Mesendoderm (in vitro differentiated cells): ENCODE measurements around the gene NPAS1.
A peak's percentile ranks its signal among the peaks of the same experiment; 100 is the strongest.
"Not testable (repeated sequence)": the region's sequence is repeated elsewhere in the genome, so short reads cannot be mapped to it uniquely, and the experiment has no call there.

Experiments used
- DNase-seq: peaks from one replicate; pipeline ENCODE4 v3.0.0; 2013
- H2AK5ac ChIP-seq: 2 replicates; pipeline ENCODE4 v1.6.1; 2013; ENCODE audit warnings: low read length, inconsistent platforms
- H2BK120ac ChIP-seq: 2 replicates; pipeline ENCODE4 v1.6.1; 2013; ENCODE audit warnings: low read depth, mild to moderate bottlenecking, low read length, moderate library complexity, mixed read lengths
- H2BK15ac ChIP-seq: replicated peaks from 2 replicates; pipeline ENCODE4 v1.6.1; 2013; ENCODE audit warnings: low read depth, mild to moderate bottlenecking, moderate library complexity
- H2BK5ac ChIP-seq: 2 replicates; pipeline ENCODE4 v1.6.1; 2013; ENCODE audit warnings: low read length, inconsistent platforms
- H3K18ac ChIP-seq: 2 replicates; pipeline ENCODE4 v1.6.1; 2013; ENCODE audit warnings: mild to moderate bottlenecking, low read length, mixed read lengths
- H3K23ac ChIP-seq: one replicate; pipeline ENCODE4 v1.6.1; 2013; ENCODE audit warnings: low read length
- H3K27ac ChIP-seq: 2 replicates; pipeline ENCODE4 v1.5.1; 2013; ENCODE audit warnings: low read depth, mild to moderate bottlenecking, inconsistent platforms, low read length, moderate library complexity
- H3K27me3 ChIP-seq: 2 replicates; pipeline ENCODE4 v1.6.1; 2013; ENCODE audit warnings: low read length, control low read depth, mild to moderate bottlenecking, inconsistent platforms; ENCODE audit not compliant: insufficient read depth, poor library complexity
- H3K36me3 ChIP-seq: 2 replicates; pipeline ENCODE4 v1.6.1; 2013; ENCODE audit warnings: low read length, inconsistent platforms; ENCODE audit not compliant: control insufficient read depth, insufficient read depth
- H3K4ac ChIP-seq: one replicate; pipeline ENCODE4 v1.6.1; 2013; ENCODE audit warnings: low read depth, mild to moderate bottlenecking, low read length, moderate library complexity
- H3K4me1 ChIP-seq: 2 replicates; pipeline ENCODE4 v1.6.1; 2013; ENCODE audit warnings: low read depth, low read length, inconsistent platforms; ENCODE audit not compliant: control insufficient read depth
- H3K4me2 ChIP-seq: 2 replicates; pipeline ENCODE4 v1.6.1; 2013; ENCODE audit warnings: low read length
- H3K4me3 ChIP-seq: 2 replicates; pipeline ENCODE4 v1.5.1; 2013; ENCODE audit warnings: mild to moderate bottlenecking, low read length
- H3K56ac ChIP-seq: one replicate; pipeline ENCODE4 v1.6.1; 2013; ENCODE audit warnings: low read length
- H3K79me1 ChIP-seq: 2 replicates; pipeline ENCODE4 v1.6.1; 2013; ENCODE audit warnings: low read length, inconsistent platforms
- H3K79me2 ChIP-seq: 2 replicates; pipeline ENCODE4 v1.6.1; 2013; ENCODE audit warnings: mild to moderate bottlenecking, low read length; ENCODE audit not compliant: control insufficient read depth, insufficient read depth
- H3K9ac ChIP-seq: 2 replicates; pipeline ENCODE4 v1.6.1; 2013; ENCODE audit warnings: low read length, inconsistent platforms
- H4K5ac ChIP-seq: one replicate; pipeline ENCODE4 v1.6.1; 2013; ENCODE audit warnings: low read length
- H4K8ac ChIP-seq: one replicate; pipeline ENCODE4 v1.6.1; 2013; ENCODE audit warnings: low read depth, mild to moderate bottlenecking, control low read depth, low read length, moderate library complexity
- WGBS: extraction: QIAGEN DNeasy Blood & Tissue Kit; methylation state at CpG from one replicate; pipeline ENCODE4 v1.1.7; 2013; ENCODE audit warnings: low lambda C conversion rate, missing lambda C conversion rate; ENCODE audit not compliant: insufficient coverage; ENCODE audit errors: extremely low coverage; 5-methylcytosine and 5-hydroxymethylcytosine counted together

NPAS1 gene

DNA sequence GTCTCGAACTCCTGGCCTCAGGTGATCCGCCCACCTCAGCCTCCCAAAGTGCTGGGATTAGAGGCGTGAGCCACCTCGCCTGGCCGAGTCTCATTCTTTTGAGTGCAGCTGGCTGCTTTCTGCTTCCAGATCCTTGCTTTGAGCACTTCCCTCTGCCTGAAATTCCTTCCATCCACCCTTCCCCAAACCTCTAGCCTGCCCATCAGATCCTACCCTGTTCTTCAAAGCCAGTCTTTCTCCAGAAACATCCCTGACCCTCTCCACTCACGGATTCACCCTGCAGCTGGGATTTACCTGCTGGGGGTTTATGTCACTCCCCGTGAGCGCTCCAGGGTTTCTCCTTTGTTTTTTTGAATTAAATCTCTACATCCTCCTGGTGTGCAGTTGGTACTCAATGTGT lies 13.1 kb upstream of the NPAS1 start:
- Histone ChIP-seq H2BK15ac (no peak overlapping the region), H3K27me3 (no peaks in the 10 kb centered on the region), H3K4ac (no peak overlapping the region), H3K23ac (no peak overlapping the region), H2BK120ac (no peak overlapping the region), H3K4me1 (no peaks in the 10 kb centered on the region), H2BK5ac (no peak overlapping the region), H3K4me2 (no peak overlapping the region), H3K36me3 (no peaks in the 10 kb centered on the region), H3K4me3 (no peak overlapping the region), H3K79me1 (no peaks in the 10 kb centered on the region), H3K27ac (no peak overlapping the region), H2AK5ac (no peak overlapping the region), H4K5ac (no peak overlapping the region), H3K9ac (no peak overlapping the region), H3K79me2 (no peaks in the 10 kb centered on the region), H3K18ac (no peak overlapping the region), H4K8ac (no peak overlapping the region), H3K56ac (no peak overlapping the region)
- DNase-seq, result no peak
- WGBS, result no CpG with 5 or more reads among the region's 8 CpGs

DNA sequence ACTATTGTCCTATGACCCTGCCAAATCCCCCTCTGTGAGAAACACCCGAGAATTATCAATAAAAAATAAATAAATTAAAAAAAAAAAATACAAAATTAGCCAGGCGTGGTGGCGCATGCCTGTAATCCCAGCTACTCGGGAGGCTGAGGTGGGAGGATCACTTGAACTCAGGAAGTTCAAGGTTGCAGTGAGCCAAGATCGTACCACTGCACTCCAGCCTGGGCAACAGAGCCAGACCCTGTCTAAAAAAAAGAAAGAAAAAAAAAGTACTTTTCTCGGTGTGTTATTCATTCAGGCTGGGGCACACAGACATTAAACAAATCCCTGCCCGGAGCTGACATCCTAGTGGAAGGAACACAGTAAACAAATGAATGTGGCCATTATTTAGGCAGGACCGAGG lies 9.1 kb upstream of the NPAS1 start:
- H4K8ac ChIP-seq, H2BK15ac ChIP-seq, H3K4ac ChIP-seq, H2AK5ac ChIP-seq, DNase-seq, H3K27me3 ChIP-seq, H3K4me2 ChIP-seq, H3K27ac ChIP-seq, H3K4me3 ChIP-seq, H4K5ac ChIP-seq, H3K18ac ChIP-seq, H3K79me1 ChIP-seq, H3K79me2 ChIP-seq, H3K4me1 ChIP-seq, H3K23ac ChIP-seq, H2BK5ac ChIP-seq, H3K36me3 ChIP-seq, H3K56ac ChIP-seq, H3K9ac ChIP-seq, H2BK120ac ChIP-seq: not testable (repeated sequence)
- WGBS, result no CpG with 5 or more reads among the region's 8 CpGs

DNA sequence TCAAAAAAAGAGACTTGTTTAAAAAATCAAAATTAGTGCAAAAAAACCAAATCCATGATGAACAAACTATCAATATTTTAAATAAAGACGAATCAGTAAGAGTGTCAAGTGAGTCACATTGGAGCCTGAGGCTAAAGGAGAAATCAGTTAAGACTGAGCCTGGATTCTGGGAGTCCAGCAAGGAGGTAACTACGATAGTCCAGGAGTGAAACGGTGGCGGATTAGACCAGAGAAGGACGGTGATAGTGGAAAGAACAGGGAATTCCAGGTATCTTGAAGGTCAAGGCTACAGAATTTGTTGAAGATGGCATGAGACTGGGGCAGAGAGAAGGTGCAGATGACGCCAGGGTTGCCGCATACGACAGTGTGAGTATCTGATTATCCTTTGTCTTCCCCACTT lies 7.0 kb upstream of the NPAS1 start:
- no peak for DNase-seq
- no peaks in the 10 kb centered on the region for H3K36me3 ChIP-seq
- no peak overlapping the region for H2BK120ac ChIP-seq
- no peak overlapping the region for H3K4me2 ChIP-seq
- H3K27ac ChIP-seq, result no peak overlapping the region
- no peak overlapping the region for H4K8ac ChIP-seq
- no peaks in the 10 kb centered on the region for H3K79me2 ChIP-seq
- no peak overlapping the region for H3K23ac ChIP-seq
- no peak overlapping the region for H3K18ac ChIP-seq
- no peak overlapping the region for H3K4me3 ChIP-seq
- peak overlapping the region; percentile 22 for H3K9ac ChIP-seq
- no peak overlapping the region for H2BK5ac ChIP-seq
- H3K79me1 ChIP-seq, result no peaks in the 10 kb centered on the region
- H3K27me3 ChIP-seq, result no peaks in the 10 kb centered on the region
- no peak overlapping the region for H2BK15ac ChIP-seq
- H2AK5ac ChIP-seq, result no peak overlapping the region
- no peaks in the 10 kb centered on the region for H3K4me1 ChIP-seq
- no peak overlapping the region for H4K5ac ChIP-seq
- H3K4ac ChIP-seq, result no peak overlapping the region
- no peak overlapping the region for H3K56ac ChIP-seq
- no CpG with 5 or more reads among the region's 8 CpGs for WGBS

DNA sequence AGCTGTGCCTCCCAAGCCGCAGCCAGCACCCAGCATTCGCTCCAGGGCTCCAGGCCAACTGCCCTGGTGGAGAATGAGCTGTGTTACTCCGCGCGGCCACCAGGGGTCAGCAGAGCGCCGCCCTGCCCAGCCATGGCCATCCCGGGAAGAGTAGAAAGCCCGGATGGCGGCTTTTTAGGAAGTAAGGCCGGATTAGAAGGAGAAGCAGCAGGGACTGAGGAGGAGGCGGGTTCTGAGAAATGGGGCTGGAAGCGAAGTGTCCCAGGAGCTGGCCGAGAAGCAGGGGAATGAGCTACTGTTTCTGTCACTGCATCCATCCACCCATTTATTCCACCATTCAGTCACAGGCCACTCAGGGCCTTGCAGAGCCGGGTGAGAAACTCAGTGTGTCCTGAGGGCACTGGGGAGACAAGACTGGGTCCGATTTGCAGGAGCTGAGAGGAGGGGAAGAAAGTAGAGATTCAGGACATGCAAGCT lies 6.6 kb upstream of the NPAS1 start:
- peak; percentile 80 for DNase-seq
- Histone ChIP-seq H3K27me3 (no peaks in the 10 kb centered on the region), H3K4me3 (no peak overlapping the region), H2AK5ac (no peak overlapping the region), H3K36me3 (no peaks in the 10 kb centered on the region), H3K27ac (no peak overlapping the region), H2BK5ac (no peak overlapping the region), H3K4me1 (no peaks in the 10 kb centered on the region), H3K18ac (no peak overlapping the region), H3K4me2 (no peak overlapping the region), H3K4ac (no peak overlapping the region), H3K56ac (peak overlapping the region; percentile 60), H3K79me1 (no peaks in the 10 kb centered on the region), H4K8ac (no peak overlapping the region), H2BK15ac (no peak overlapping the region), H3K9ac (peak overlapping the region; percentile 36), H3K79me2 (no peaks in the 10 kb centered on the region), H3K23ac (no peak overlapping the region), H4K5ac (no peak overlapping the region), H2BK120ac (no peak overlapping the region)
- no CpG with 5 or more reads among the region's 16 CpGs for WGBS

DNA sequence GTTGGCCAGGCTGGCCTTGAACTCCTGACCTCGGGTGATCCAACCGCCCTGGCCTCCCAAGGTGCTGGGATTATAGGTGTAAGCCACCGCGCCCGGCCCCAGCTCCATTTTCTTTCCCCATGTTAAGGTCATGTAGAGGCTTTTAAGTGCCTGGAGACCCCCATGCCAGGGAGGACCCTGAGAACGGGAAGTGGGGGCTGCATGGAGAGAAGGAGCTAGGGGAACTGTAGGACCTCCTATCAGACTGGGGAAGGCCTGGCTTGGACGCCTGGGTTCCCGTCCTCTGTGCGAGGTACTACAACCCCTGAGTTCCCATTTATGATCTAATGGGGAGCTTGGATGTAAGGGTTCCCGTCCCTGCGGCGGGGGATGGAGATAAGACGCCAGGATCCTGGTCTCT lies 714 bp upstream of the NPAS1 start:
- Histone ChIP-seq H2AK5ac (no peak overlapping the region), H4K8ac (no peak overlapping the region), H3K4me2 (no peak overlapping the region), H3K4me1 (no peaks in the 10 kb centered on the region), H3K56ac (no peak overlapping the region), H3K27me3 (peaks cover 34% of the 10 kb centered on the region), H3K4ac (no peak overlapping the region), H2BK5ac (no peak overlapping the region), H2BK120ac (no peak overlapping the region), H3K27ac (no peak overlapping the region), H3K79me2 (no peaks in the 10 kb centered on the region), H3K18ac (no peak overlapping the region), H2BK15ac (no peak overlapping the region), H3K79me1 (no peaks in the 10 kb centered on the region), H3K9ac (no peak overlapping the region), H4K5ac (no peak overlapping the region), H3K23ac (no peak overlapping the region), H3K4me3 (no peak overlapping the region), H3K36me3 (no peaks in the 10 kb centered on the region)
- WGBS, result no CpG with 5 or more reads among the region's 13 CpGs
- DNase-seq, result no peak

DNA sequence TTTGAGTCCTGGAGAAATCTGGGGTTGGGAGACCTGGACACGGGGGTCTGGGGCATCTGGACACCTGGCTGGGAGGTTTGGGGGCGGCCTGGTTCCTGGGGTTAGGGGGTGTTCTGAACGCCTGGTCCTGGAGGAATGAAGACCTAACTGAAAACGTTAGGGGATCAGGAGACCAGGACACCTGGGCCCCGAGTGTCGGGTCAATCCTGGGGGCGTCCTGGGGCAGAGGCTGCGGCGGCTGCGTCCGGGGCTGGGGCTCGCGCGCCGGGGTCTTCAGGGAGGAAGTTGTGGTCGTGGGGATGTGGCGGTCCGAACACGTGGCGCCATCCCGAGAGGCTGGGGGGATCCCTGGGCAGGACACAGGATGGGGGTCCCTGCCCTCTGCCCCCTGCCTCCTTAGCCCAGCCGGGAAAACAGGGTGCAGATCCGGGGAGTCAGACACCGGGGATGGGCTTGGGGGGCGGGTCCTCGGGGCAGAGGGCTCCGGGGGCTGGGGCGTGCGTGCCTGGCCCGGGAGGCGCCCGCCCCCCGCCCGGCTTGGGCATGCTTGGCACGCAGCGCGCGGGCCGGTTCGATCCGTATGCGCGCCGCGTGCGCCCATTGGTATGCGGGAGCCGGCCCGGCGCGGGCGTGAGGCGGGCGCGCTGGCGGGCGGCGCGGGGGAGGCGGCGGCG lies 632 bp downstream of the NPAS1 start:
- peaks cover 34% of the 10 kb centered on the region for H3K27me3 ChIP-seq
- H2BK5ac ChIP-seq, result no peak overlapping the region
- H2AK5ac ChIP-seq, result no peak overlapping the region
- no peak overlapping the region for H4K8ac ChIP-seq
- no peak overlapping the region for H3K27ac ChIP-seq
- peak overlapping the region; percentile 56 for H3K56ac ChIP-seq
- no peak overlapping the region for H3K23ac ChIP-seq
- H3K9ac ChIP-seq, result no peak overlapping the region
- H3K4me1 ChIP-seq, result no peaks in the 10 kb centered on the region
- H2BK120ac ChIP-seq, result no peak overlapping the region
- no peak overlapping the region for H3K4me2 ChIP-seq
- H3K79me2 ChIP-seq, result no peaks in the 10 kb centered on the region
- no peak for DNase-seq
- no CpG with 5 or more reads among the region's 62 CpGs for WGBS
- no peak overlapping the region for H4K5ac ChIP-seq
- H2BK15ac ChIP-seq, result no peak overlapping the region
- H3K4ac ChIP-seq, result no peak overlapping the region
- H3K4me3 ChIP-seq, result no peak overlapping the region
- H3K18ac ChIP-seq, result no peak overlapping the region
- H3K36me3 ChIP-seq, result no peaks in the 10 kb centered on the region
- H3K79me1 ChIP-seq, result no peaks in the 10 kb centered on the region
